GM18508 (cell line): Measurements from ENCODE around the gene SH3BGRL3.

Source experiments
- ATAC-seq: cut with Tn5 transposase; IDR thresholded peaks from one replicate; pipeline ENCODE4 v1.9.1; 2021; ENCODE audit warnings: moderate number of reproducible peaks; ENCODE audit not compliant: insufficient read depth, unreplicated experiment

The SH3BGRL3 gene

DNA sequence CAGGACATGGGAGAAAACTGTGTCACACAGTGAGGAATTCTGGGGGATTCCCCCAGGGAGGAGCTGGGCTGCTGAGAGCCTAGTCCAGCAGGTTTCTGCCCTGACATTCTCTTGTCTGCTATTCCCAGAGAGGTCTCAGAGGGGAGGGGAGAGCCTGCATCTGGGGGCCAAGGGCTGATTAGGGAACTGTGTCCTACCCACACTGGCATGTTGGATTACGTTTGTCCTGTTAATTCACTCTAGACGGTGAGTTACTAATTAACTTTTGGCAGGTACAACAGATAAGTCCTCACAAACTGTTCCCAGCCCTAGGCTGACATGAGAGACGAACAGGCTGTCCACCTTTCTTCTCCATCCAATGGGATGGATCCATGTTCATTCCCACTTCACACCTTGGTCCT is 2.6 kb upstream of the SH3BGRL3 start:
- no peak for ATAC-seq

DNA sequence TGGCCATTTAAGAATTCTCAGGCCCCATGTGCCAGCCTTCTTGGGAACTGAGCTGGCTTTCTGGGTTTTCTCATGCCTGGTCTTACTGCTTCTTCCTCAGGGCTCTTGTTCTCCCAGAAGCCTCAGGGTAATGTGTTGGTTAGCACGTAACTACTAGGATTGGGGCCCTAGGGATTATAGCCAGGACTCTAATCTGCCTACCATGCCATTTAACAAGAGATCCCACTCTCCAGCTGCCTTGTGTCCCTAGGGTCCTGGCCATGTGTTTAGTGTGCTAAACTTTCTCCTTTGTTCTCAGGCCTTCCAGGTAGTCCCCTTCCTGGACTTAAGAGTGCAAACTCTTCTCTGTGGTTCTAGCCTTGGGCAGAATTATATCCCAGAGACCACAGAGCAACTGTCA is 2.2 kb upstream of the SH3BGRL3 start:
- no peak for ATAC-seq

DNA sequence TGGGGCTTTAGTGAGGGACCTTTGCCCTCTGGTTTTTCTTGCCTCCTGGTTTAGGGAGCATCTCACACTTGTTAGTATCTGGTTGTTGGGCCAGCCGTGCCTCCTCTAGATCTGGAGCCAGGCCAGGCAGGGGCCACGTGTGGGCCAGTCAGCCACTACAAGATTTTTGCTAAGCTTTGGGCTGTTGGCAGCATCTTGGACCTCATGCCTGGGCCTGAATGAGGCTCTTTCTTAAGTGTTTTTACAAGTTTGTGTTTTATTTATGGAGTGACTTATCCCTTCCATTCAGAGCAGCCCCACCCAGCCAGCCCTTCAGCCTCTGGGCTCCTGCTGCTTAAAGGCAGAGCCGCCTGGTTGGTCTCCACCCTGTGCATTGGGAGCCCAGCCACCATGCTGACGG is 1.6 kb upstream of the SH3BGRL3 start:
- no peak for ATAC-seq

DNA sequence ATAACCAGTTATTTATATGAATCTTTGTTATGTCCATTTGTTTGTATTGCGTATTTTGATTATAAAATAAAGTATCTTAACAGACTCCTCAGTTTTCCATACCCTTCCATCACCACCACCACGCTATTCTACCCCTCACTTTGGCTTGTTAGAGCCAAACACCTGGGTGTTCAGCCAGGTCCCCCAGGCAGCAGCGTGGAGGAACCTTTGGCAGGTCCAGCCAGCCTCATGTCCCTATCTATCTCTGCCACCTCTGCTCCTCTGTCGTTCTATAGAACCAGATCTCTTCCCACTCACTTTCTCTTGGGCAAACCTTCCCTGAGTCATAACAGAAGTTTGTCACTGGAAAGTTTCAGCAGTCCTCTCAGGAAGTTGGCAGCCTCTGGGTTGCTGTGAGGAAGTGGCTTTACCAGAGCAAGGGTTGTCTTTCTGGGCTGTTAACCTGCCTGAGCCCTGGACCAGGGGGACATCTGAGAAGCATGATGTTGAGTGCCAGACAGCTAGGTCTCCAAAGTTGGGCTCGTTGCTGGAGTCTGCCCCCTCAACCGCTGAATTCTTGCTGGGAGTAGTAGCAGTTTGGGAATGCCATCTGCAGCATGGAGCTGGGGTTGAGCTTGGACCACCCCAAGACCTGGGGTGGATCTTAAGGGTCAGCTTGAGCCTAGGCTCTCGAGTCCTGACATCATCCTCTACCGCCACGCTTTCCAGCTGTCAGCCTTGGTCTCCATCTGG is 996 bp upstream of the SH3BGRL3 start:
- no peak for ATAC-seq

DNA sequence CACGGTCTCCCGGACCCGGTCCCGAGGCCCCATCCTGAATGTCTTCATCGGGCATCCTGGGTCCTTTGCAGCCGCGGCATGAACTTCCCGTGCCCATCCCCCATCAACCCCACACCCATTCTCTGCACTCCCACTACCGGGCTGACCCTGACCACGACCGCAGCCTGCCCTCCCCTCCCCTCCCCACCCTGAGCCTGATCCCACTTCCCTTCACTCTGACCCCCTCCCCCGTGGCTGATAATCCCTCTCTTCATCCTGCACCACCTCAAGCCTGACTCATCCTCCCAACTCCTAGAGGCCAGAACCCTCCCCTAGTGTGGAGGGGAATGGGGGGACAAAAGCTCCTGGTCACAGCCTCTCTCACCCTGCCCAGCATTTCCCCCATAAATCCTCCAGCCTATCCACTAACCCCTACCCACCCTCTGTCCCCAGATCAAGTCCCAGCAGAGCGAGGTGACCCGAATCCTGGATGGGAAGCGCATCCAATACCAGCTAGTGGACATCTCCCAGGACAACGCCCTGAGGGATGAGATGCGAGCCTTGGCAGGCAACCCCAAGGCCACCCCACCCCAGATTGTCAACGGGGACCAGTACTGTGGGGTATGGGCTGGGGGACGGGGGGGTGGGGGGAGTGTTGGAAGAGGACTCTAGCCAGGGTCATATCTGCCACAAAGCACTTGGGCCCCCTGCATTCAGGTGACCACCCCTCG is 602 bp downstream of the SH3BGRL3 start:
- no peak for ATAC-seq

DNA sequence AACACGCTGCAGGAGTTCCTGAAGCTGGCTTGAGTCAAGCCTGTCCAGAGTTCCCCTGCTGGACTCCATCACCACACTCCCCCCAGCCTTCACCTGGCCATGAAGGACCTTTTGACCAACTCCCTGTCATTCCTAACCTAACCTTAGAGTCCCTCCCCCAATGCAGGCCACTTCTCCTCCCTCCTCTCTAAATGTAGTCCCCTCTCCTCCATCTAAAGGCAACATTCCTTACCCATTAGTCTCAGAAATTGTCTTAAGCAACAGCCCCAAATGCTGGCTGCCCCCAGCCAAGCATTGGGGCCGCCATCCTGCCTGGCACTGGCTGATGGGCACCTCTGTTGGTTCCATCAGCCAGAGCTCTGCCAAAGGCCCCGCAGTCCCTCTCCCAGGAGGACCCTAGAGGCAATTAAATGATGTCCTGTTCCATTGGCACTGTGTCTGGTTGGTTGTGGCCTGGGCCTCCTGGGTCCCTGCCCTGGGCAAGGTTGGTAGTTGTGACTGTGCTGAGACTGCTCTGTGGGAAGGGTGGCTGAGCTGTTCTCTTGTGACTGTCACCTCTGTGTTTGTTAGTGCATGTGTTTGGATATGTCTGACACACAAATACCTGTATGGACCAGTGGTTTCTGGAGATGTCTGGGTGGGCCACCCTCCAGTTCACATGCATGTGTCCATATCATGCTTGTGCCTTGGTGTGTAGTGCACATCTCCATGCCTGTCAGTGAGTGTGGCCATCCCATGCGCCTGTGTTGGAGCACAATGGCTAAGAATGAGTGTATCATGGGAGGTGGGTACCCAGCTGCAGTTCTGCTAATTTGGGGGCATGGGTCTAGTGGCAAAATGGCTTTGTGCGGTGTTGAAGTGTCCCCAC is 1.4 kb downstream of the SH3BGRL3 start:
- no peak for ATAC-seq

DNA sequence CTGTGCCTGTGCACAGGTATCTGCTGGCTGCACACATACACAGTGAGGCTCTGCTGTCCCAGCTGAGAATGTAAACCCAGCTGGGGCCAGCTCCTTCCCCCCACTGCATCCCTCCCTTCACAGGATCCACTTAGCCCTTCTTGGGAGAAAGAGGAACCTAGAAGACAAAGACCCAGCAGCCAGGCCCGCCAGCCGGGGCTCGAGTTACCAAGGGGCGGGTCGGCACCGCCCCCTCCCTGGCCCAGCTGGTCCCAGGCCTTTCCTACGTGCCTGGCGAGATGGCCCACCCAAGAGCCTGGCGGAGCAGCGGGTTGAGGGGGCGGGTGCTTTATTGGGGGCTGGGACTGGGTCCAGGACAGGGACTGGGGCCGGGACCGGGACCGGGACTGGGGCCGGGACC is 2.1 kb downstream of the SH3BGRL3 start:
- no peak for ATAC-seq

DNA sequence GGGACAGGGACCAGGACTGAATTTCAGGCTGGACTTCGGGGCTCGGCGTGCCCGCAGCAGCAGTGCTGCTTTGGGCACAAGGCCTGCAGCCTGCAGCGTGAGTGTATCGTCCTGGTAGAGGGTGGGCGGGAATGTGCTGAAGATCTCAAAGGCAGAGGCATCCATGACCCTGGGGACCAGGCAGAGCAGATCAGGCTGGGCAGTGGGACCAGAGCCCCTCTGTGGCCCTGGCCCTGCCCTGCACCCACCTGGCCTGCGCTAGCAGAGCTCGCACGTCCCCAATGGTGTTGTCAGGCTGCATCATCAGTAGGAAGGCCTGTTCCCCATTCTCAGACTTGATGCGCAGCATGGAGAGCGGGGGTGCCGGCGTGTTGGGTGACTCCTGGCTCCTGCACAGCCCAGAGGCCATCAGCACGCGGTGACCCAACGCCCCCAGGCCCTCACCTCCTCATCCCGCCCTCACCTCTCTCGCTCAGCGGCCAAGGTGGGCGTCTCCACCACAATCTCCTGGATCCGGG is 2.6 kb downstream of the SH3BGRL3 start:
- ATAC-seq = no peak

DNA sequence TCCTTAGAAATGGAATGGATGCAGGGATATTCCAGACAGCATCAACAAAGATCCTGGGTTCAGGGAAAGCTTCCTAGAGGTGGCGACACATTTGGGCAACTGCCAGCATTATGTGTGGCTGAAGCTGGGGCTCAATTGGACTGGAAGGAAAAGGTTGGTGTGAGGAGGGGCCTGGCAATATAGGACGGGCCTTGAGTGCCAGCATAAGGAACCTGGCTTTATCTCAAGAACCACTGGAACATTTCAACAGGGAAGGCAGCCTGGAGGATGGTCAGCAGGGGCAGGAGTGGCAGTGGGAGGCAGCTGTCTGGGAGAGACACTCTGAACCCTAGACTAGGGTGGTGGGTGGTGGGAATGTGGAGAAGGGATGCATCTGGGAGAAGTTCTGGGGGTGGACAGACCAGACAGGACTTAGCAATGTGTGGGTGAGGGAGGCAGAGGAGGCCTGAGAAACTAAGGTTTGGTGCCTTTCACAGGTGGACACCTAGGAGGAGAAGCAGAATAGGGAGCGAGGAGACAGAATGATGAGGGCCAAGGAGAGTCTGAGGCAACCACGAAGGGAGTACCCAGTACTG is 3.5 kb downstream of the SH3BGRL3 start:
- no peak for ATAC-seq

DNA sequence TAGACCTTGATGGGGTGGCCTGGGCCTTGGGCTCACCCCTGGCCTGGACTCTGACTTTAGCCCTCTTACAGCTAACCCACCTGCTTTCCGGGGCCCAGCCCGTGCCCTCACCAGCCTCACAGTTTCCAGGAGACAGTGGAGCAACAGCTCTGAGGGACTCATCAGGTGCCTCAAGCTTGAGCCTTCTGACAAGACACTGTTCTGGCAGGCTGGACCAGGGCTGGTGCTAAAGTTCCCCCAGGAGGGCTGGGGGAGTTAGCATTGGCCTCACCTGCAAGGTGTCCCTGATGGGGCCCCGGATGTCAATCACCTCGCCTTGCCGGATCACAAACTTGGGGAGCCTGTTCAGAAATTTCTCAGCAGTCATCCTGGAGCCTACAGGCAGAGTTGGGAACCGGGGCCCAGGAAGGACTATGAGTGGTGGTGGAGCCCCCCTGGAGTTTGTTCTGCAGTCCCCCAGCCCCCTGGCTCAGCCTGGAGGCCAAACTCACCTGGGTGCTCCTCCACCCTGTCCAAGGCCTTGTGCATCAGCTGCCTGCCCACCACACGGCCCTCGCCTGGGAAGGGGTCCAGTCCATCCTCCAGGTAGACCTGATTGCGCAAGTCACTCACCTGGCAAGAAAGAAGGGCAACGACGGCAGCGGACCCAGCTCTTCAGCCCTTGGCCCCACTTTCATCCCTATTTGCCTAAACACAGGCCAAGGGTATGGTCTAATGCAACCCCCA is 4.1 kb downstream of the SH3BGRL3 start:
- no peak for ATAC-seq

DNA sequence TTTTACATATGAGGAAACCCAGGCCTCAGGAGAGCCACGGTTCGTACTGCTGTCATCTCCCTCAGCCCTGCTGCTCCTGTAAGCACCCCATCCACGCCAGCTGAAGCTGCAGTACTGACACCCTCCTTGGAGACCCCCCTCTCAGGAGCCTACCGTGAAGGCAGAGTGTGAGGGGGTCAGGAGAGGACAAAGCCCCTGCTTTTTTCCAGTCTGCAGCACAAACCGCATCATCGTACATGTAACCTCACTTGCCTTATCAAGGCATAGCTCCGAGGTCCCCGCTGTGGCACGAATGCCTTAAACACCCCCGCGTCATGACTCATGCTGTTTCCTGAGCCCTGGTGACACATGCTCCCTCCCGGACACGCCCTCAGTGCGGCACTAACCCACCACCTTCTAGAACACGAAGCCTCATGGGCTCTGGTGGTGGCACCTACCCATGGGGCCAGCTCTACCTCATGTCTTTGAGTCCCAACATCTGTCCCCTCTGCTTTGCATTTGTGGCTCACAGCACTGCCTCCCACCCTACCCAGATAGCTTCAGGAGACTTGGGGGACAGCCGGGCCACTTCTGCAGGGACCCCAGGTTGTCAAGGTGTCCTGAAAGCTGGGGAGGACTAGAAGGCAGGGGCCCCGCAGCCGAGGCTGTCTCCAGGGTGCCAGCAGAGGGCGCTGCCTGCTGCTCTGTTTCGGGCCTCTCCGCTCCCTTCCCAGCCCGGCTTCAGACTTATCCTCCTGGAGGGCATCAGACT is 4.9 kb downstream of the SH3BGRL3 start:
- ATAC-seq = no peak

DNA sequence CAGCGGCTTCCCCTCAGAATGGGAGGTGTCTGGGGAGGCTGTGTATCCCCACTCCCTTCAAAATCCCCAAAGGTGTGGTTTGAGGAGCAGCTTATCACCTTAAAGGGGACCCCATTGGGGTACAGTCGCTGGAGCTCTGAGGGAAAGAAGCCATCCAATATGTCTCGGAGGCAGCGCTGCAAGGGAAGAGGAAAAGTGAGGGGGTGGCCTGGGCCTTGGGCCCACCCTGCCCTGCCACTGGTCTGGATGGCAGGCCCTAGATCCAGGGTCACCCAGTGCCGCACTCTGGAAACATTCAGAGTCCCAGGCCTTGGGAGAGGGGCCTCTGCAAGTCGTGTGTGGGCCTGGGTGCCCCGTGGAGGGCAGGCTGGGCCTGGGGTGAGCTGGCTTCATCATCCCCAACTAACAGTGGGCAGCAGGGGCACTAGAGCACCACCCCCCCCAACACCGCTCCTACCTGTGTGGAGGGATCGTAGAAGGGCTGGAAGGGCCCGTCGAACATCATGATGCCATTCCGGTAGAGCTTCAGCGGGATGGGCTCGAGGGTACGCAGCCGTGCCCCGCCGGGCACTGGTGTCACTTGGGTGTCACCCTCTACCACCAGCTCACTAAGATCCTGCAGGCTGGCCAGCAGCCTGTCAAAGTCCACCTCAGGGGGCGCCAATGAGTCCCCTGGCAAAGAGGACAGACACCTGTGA is 5.6 kb downstream of the SH3BGRL3 start:
- ATAC-seq = no peak

DNA sequence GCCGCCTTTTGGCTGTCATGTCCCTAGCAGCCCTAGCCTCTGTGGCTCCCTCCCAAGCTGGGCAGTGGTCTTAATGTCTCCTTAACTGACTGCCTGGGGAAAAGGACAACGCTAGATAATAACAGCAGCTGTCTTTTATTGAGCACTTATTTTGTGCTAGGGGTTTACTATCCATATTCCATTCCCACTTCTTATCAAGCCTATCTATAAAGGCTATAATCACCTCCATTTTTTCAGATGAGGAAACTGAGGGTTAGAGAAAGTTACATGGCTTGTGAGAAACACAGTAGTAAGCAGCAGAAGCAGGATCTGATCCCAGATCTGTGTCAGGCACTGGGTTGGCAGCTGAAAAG is 6.2 kb downstream of the SH3BGRL3 start:
- no peak for ATAC-seq

DNA sequence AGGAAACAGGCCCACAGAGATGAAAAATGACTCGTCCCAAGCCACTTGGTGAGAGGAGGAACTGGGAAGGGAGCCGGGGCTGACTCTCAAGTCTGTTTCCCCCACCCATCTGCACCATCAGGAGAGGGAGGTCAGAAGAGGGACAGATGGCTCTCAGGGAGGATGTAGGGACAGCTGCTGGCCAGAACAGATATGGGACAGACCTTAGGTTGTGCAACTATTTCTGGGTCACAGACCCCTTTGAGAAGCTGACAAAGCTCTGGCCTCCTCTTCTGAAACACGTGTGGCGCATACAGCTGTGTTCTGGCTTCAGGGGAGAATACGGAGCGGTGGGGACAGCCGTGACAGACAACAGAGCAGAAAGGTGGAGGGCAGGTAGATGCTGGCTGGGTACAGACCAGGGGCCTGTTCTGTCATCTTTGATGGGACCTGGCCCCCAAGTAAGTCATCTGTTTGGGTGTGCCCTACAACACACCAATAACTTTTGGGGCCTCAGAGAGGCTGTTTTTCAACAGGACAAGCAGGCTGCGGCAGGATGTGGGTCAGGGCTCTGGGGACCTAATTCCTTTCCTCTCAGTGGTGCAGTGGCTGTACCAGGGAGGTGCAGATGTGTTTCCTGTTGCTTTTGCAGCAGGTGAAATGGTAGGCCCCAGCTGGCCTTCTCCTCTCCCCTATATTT is 7.3 kb downstream of the SH3BGRL3 start:
- ATAC-seq = no peak

DNA sequence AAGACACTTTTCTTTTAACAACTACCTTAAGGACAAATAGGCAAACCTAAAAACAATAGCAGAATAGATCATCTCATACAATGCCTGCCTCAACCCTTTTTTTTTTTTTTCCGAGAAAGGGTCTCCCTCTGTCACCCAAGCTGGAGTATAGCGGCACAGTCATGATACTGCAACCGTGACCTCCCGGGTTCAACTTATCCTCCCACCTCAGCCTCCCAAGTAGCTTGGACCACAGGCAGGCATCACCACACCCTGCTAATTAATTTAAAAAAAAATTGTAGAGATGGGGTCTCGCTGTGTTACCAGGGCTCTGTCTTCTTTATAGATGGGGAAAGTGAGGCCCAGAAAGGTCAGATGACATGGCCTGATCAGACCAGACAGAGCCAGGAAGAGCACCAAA is 7.9 kb downstream of the SH3BGRL3 start:
- ATAC-seq = no peak

DNA sequence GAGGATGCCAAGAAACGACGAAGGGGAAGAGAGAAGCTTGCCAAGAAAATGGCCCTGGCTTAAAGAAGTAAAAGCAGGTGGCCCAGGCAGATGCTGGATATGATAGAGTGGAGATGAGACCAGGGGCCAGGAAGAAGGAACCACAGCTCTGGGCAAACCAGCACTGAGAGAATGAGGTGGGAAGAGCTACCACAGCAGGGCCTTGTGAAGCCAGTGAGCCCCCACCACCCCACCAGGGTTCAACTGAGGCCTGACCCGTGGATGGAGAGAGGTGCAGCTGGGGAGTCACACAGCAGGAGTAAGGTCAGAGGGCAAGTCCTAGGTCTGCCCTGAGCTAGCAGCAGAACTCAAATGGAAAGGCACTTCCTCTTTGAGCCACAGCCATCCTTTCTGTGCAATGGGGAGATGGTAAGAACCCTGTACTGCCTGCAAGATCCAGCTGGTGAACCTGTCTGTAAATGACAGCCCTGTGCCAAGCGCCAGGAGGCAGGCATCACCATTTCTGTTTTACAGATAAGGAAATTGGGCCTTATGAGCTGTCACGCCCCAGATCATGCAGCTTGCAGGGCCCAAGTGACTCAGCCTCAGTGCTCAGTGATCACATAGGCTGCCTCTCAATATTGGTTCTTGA is 8.5 kb downstream of the SH3BGRL3 start:
- no peak for ATAC-seq

DNA sequence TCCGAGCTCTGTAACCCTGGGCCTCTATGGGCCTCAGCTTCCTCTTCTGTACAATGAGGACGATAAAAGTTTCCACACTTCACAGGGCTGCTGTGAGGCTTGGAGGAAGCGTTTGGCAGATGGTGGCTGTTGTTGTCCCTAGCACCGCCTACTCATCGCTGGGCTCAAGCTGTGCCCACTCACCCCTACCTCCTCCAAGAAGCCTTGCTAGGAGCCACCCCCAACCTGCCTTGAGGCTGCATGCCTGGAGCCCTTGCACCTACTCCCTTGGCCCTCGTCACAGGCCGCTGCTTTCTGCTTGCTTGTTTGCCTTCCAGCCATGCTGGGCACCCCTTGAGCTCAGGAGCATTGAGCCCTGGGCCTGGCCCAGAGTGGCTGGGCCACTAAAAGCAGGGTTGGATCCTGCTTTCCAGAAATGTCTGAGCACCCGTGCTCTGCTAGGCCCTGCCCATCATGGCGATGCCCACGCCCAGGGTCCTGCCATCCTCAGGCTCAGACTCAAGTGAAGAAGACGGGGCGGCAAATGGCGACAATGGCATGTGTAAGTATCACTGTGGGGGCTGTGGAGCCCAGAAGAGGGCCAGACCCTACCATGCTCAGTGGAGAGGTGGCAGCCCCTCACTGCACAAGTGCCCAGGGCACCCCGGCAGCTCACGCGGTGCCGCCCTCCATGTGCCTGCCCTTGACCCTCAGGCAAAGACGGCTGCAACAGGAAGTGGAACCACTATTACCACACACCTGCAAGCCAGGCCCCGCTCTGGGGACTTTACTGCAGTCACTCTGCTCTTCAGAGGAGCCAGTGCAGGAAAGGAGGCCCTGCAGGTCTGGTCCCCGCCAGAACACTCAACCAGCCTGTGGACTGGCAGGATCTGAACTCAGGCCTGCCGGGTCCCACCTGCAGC is 9.5 kb downstream of the SH3BGRL3 start:
- no peak for ATAC-seq
